HepG2 (cell line): ENCODE data around the gene MFRP. TPM values are rescaled to one million over a fixed set of nuclear protein-coding genes. Genes with fewer than 3 reads are reported as not detected.

Experiments used
- ADNP ChIP-seq: sonication (generic); formaldehyde crosslinking; IDR thresholded peaks from 2 replicates; pipeline ENCODE4 v1.4.0; 2020; ENCODE audit warnings: missing genetic modification reagents
- CEBPG ChIP-seq: IDR thresholded peaks from 2 replicates; pipeline ENCODE4 v1.6.1; 2016
- E2F2 ChIP-seq: sonication (generic); formaldehyde crosslinking; IDR thresholded peaks from 2 replicates; pipeline ENCODE4 v1.4.0; 2020; ENCODE audit warnings: missing genetic modification reagents, borderline replicate concordance
- ERF ChIP-seq: IDR thresholded peaks from 2 replicates; pipeline ENCODE4 v1.6.1; 2018; ENCODE audit warnings: missing biosample characterization, missing genetic modification reagents
- FIP1L1 ChIP-seq: fragments of 200-400 bp; formaldehyde crosslinking; IDR thresholded peaks from 2 replicates; pipeline ENCODE4 v1.6.1; 2018; ENCODE audit warnings: low read depth, mild to moderate bottlenecking, low read length, moderate library complexity, borderline replicate concordance; ENCODE audit not compliant: insufficient read depth
- FOSL2 ChIP-seq: sonication (generic); formaldehyde crosslinking; IDR thresholded peaks from 2 replicates; pipeline ENCODE4 v1.4.0; 2020; ENCODE audit warnings: missing genetic modification reagents
- HDAC1 ChIP-seq: sonication (generic); formaldehyde crosslinking; IDR thresholded peaks from 2 replicates; pipeline ENCODE4 v1.5.1; 2020; ENCODE audit warnings: mild to moderate bottlenecking, missing genetic modification reagents
- HMG20A ChIP-seq: IDR thresholded peaks from 2 replicates; pipeline ENCODE4 v1.6.1; 2016; ENCODE audit warnings: borderline replicate concordance
- NFATC3 ChIP-seq: sonication (generic); formaldehyde crosslinking; IDR thresholded peaks from 2 replicates; pipeline ENCODE4 v1.5.1; 2020; ENCODE audit warnings: mild to moderate bottlenecking, missing genetic modification reagents
- NFE2L2 ChIP-seq: fragments of 150-350 bp; IDR thresholded peaks from 2 replicates; pipeline ENCODE4 v1.6.1; 2014; ENCODE audit warnings: low read length
- RELA ChIP-seq: sonication (generic); formaldehyde crosslinking; IDR thresholded peaks from 2 replicates; pipeline ENCODE4 v1.4.0; 2020; ENCODE audit warnings: missing genetic modification reagents
- RORA ChIP-seq: sonication (generic); formaldehyde crosslinking; IDR thresholded peaks from 2 replicates; pipeline ENCODE4 v1.5.0; 2020; ENCODE audit warnings: mild to moderate bottlenecking, missing genetic modification reagents, moderate library complexity
- SOX5 ChIP-seq: IDR thresholded peaks from 2 replicates; pipeline ENCODE4 v1.6.1; 2016; ENCODE audit warnings: borderline replicate concordance
- SPEN ChIP-seq: sonication (generic); formaldehyde crosslinking; IDR thresholded peaks from 2 replicates; pipeline ENCODE4 v1.5.1; 2020; ENCODE audit warnings: low read depth, mild to moderate bottlenecking, missing genetic modification reagents
- THAP9 ChIP-seq: sonication (generic); formaldehyde crosslinking; IDR thresholded peaks from 2 replicates; pipeline ENCODE4; 2020; ENCODE audit warnings: missing genetic modification reagents, mild to moderate bottlenecking, borderline replicate concordance
- YEATS4 ChIP-seq: sonication (generic); formaldehyde crosslinking; IDR thresholded peaks from 2 replicates; pipeline ENCODE4 v1.4.0; 2020; ENCODE audit warnings: missing genetic modification reagents, borderline replicate concordance
- ZFP41 ChIP-seq: sonication (generic); formaldehyde crosslinking; IDR thresholded peaks from 2 replicates; pipeline ENCODE4 v1.4.0; 2020; ENCODE audit warnings: mild to moderate bottlenecking, missing genetic modification reagents, borderline replicate concordance
- ZKSCAN8 ChIP-seq: IDR thresholded peaks from 2 replicates; pipeline ENCODE4 v1.6.1; 2016; ENCODE audit warnings: borderline replicate concordance, missing genetic modification reagents, missing compliant biosample characterization
- ZNF383 ChIP-seq: sonication (generic); formaldehyde crosslinking; IDR thresholded peaks from 2 replicates; pipeline ENCODE4 v1.4.0; 2020; ENCODE audit warnings: missing genetic modification reagents, mild to moderate bottlenecking, borderline replicate concordance
- ZNF446 ChIP-seq: sonication (generic); formaldehyde crosslinking; IDR thresholded peaks from 2 replicates; pipeline ENCODE4 v1.5.0; 2020; ENCODE audit warnings: mild to moderate bottlenecking, missing genetic modification reagents
- ZNF503 ChIP-seq: sonication (generic); formaldehyde crosslinking; IDR thresholded peaks from 2 replicates; pipeline ENCODE4 v1.4.0; 2020; ENCODE audit warnings: missing genetic modification reagents
- ZNF564 ChIP-seq: sonication (generic); formaldehyde crosslinking; IDR thresholded peaks from 2 replicates; pipeline ENCODE4 v1.8.1; 2023; ENCODE audit warnings: mild to moderate bottlenecking, missing genetic modification reagents
- ZNF607 ChIP-seq: sonication (generic); formaldehyde crosslinking; IDR thresholded peaks from 2 replicates; pipeline ENCODE4 v1.5.1; 2020; ENCODE audit warnings: missing genetic modification reagents, mild to moderate bottlenecking, borderline replicate concordance
- ZNF772 ChIP-seq: sonication (generic); formaldehyde crosslinking; IDR thresholded peaks from 2 replicates; pipeline ENCODE4 v1.5.0; 2020; ENCODE audit warnings: mild to moderate bottlenecking, missing genetic modification reagents
- polyA plus RNA-seq, 8 experiments: library from polyadenylated mRNA; depleted of rRNA in 3 of 8; stranded (reverse) in 7 of 8; unstranded in 1 of 8; fragments of >200 nt; fragmentation: Illumina TruSeq in 4 of 8; extraction: Trizol in 4 of 8; gene quantifications; 2 replicates each; pipeline versions ENCODE4 v1.2.1 to v1.2.3, GENCODE V29; 2011 to 2016; ENCODE audit warnings: low read depth in 4 of 8, missing spikeins in 1 of 8, mixed read lengths in 1 of 8; ENCODE audit not compliant: insufficient read depth in 1 of 8
- total RNA-seq, 5 experiments: library from RNA; depleted of rRNA; stranded (reverse); fragments of >200 nt; fragmentation: Illumina TruSeq; extraction: Trizol; gene quantifications; 2 replicates each; pipeline ENCODE4 v1.2.3, GENCODE V29; 2016; ENCODE audit warnings: low read depth in 1 of 5

Gene MFRP
- total and polyA plus RNA-seq, 2 of the 13 experiments (the other 11 are each of a cell fraction or from before 2014, with no cell fraction given): not detected

GRCh38 chr11:119381181-119381988, 34.9 kb upstream of the MFRP start, which contains the start of gene USP2 (continued):
- no peak for TF ChIP-seq ZNF564 (CRISPR knock-in tag)
- peak; percentile 26; the same call in 1 of the 2 replicates for TF ChIP-seq HMG20A (CRISPR knock-in tag)
- peak; percentile 56; the same call in 1 of the 2 replicates for TF ChIP-seq ZKSCAN8 (CRISPR knock-in tag)
- peak; percentile 41 for TF ChIP-seq CEBPG (CRISPR knock-in tag)
- no peak for TF ChIP-seq NFE2L2
- peak; percentile 89 for TF ChIP-seq ERF (CRISPR knock-in tag)
- 0 out of 2 replicates have a peak, but pooled peaks have one; percentile 34 for TF ChIP-seq SPEN (CRISPR knock-in tag)
- TF ChIP-seq HDAC1 (CRISPR knock-in tag): peak; percentile 99
- no peak for TF ChIP-seq ZFP41 (CRISPR knock-in tag)
- TF ChIP-seq FIP1L1: 0 out of 2 replicates have a peak, but pooled peaks have one; percentile 39
- peak; percentile 35; the same call in 1 of the 2 replicates for TF ChIP-seq THAP9 (CRISPR knock-in tag)
- TF ChIP-seq RORA (CRISPR knock-in tag): no peak
- TF ChIP-seq ZNF446 (CRISPR knock-in tag): no peak
- TF ChIP-seq ZNF503 (CRISPR knock-in tag): peak; percentile 56; the same call in 1 of the 2 replicates
- no peak for TF ChIP-seq ZNF383 (CRISPR knock-in tag)
- peak; percentile 59 for TF ChIP-seq FOSL2 (CRISPR knock-in tag)
- TF ChIP-seq SOX5 (CRISPR knock-in tag): peak; percentile 55
- TF ChIP-seq ZNF772: peak; percentile 76
- no peak for TF ChIP-seq ADNP
- TF ChIP-seq ZNF607 (CRISPR knock-in tag): peak; percentile 53; the same call in 1 of the 2 replicates
- TF ChIP-seq RELA (CRISPR knock-in tag): no peak
- TF ChIP-seq E2F2 (CRISPR knock-in tag): 0 out of 2 replicates have a peak, but pooled peaks have one; percentile 14
- peak; percentile 75 for TF ChIP-seq YEATS4 (CRISPR knock-in tag)
- TF ChIP-seq NFATC3: peak; percentile 78; the same call in 1 of the 2 replicates
